PC-3 (cell line): ENCODE data around the gene TSHZ2. TPM values are rescaled to one million over a fixed set of nuclear protein-coding genes. Genes with fewer than 3 reads are reported as not detected.

Experiments
- ATAC-seq: fragments of 200-7000 bp; cut with Tn5 transposase; 2 replicates; pipeline ENCODE4 v1.9.1; 2020; ENCODE audit warnings: mild to moderate bottlenecking, moderate library complexity
- BruUV-seq: library from RNA; stranded (reverse); fragments of 400-500 nt; replicated peaks from 2 replicates; lab custom pipeline; 2021; lab: Mats Ljungman, UMichigan
- CTCF ChIA-PET: fragments of 300-600 bp; sonication (Branson Sonifier 250); formaldehyde crosslinking; loops from one replicate; lab custom pipeline; 2022; ENCODE audit warnings: antibody characterized with exemption; lab: Charles Lee
- POLR2A ChIA-PET: fragments of 300-600 bp; sonication (Branson Sonifier 250); formaldehyde crosslinking; loops from one replicate; lab custom pipeline; 2022; ENCODE audit warnings: antibody characterized with exemption; ENCODE audit not compliant: unreplicated experiment; lab: Charles Lee
- DNase-seq: peaks from one replicate; pipeline ENCODE4 v3.0.0-alpha.2; 2015
- H2AFZ ChIP-seq: fragments of 300-600 bp; sonication (generic); 2 replicates; pipeline ENCODE4 v1.6.0; 2016; ENCODE audit warnings: antibody characterized with exemption, low read length
- H3F3A ChIP-seq: fragments of 300-600 bp; sonication (generic); one replicate; pipeline ENCODE4 v1.6.0; 2017; ENCODE audit warnings: antibody characterized with exemption, low read length, control low read depth, mild to moderate bottlenecking; ENCODE audit not compliant: unreplicated experiment
- H3K27ac ChIP-seq: fragments of 300-600 bp; sonication (generic); 2 replicates; pipeline ENCODE4 v1.5.1; 2016; ENCODE audit warnings: mild to moderate bottlenecking, low read length
- H3K27me3 ChIP-seq: fragments of 300-600 bp; sonication (generic); 2 replicates; pipeline ENCODE4 v1.6.1; 2016; ENCODE audit warnings: low read length, mixed read lengths
- H3K36me3 ChIP-seq: fragments of 300-600 bp; sonication (generic); 2 replicates; pipeline ENCODE4 v1.6.1; 2016; ENCODE audit warnings: low read depth, mixed run types, low read length, mixed read lengths
- H3K4me1 ChIP-seq: fragments of 300-600 bp; sonication (generic); 2 replicates; pipeline ENCODE4 v1.5.1; 2016; ENCODE audit warnings: low read length; ENCODE audit not compliant: insufficient read depth
- H3K4me2 ChIP-seq: fragments of 300-600 bp; sonication (generic); 2 replicates; pipeline ENCODE4 v1.6.0; 2016; ENCODE audit warnings: low read length
- H3K4me3 ChIP-seq: fragments of 300-600 bp; sonication (generic); 2 replicates; pipeline ENCODE4 v1.5.1; 2016; ENCODE audit warnings: mild to moderate bottlenecking, low read length, mixed read lengths
- H3K79me2 ChIP-seq: fragments of 300-600 bp; sonication (generic); 2 replicates; pipeline ENCODE4 v1.6.1; 2017; ENCODE audit warnings: low read length, mixed read lengths
- H3K9ac ChIP-seq: fragments of 300-600 bp; sonication (generic); 2 replicates; pipeline ENCODE4 v1.6.0; 2016; ENCODE audit warnings: mild to moderate bottlenecking, low read length
- H3K9me2 ChIP-seq: fragments of 300-600 bp; sonication (generic); replicated peaks from 2 replicates; pipeline ENCODE4 v1.6.1; 2016; ENCODE audit warnings: mixed run types, low read length, mixed read lengths
- H3K9me3 ChIP-seq: fragments of 300-600 bp; sonication (generic); 2 replicates; pipeline ENCODE4 v1.6.1; 2016; ENCODE audit warnings: low read length, mixed read lengths
- H4K20me1 ChIP-seq: fragments of 300-600 bp; sonication (generic); 2 replicates; pipeline ENCODE4 v1.6.1; 2016; ENCODE audit warnings: low read length, mixed read lengths
- EZH2 ChIP-seq: fragments of 300-600 bp; sonication (generic); IDR thresholded peaks from one replicate; pipeline ENCODE4 v1.6.1; 2017; ENCODE audit warnings: antibody characterized with exemption, mild to moderate bottlenecking, low read length; ENCODE audit not compliant: unreplicated experiment
- EZH2phosphoT487 ChIP-seq: fragments of 300-600 bp; sonication (generic); IDR thresholded peaks from 2 replicates; pipeline ENCODE4 v1.6.1; 2018; ENCODE audit warnings: mild to moderate bottlenecking, antibody characterized with exemption, low read length, borderline replicate concordance
- intact Hi-C: fragments of 100-400 bp; cut with micrococcal nuclease; formaldehyde crosslinking; loops from 2 replicates; pipeline ENCODE4 v1.9.0; 2023
- total RNA-seq: library from RNA; depleted of rRNA; stranded (reverse); fragments of >200 nt; gene quantifications from 2 replicates; pipeline ENCODE4 v1.2.3, GENCODE V29; 2014
- TF ChIP-seq, protein P1 (sequence below): fragments of 300-600 bp; sonication (generic); conservative IDR thresholded peaks from 2 replicates; pipeline ENCODE4 v1.5.1; 2017; ENCODE audit warnings: antibody characterized with exemption, low read depth, mild to moderate bottlenecking, low read length

Gene TSHZ2
- total RNA-seq, 1 experiment from 2014 or later, result not detected

GRCh38 chr20:53274365-53274764 is 302.2 kb downstream of the TSHZ2 start:
- ChIA-PET CTCF (interaction anchor here (0.6 kb wide), 1 partner anchor 718 kb away, joined by 3 read pairs; no protein-coding TSS in a partner anchor), POLR2A (no interaction called here)
- no peak overlapping the region for H3K4me3 ChIP-seq
- no peaks in the 10 kb centered on the region for H3K36me3 ChIP-seq
- H3K4me1 ChIP-seq, result no peaks in the 10 kb centered on the region
- H3K27ac ChIP-seq, result no peak overlapping the region
- no peaks in the 10 kb centered on the region for H3K79me2 ChIP-seq
- H3K4me2 ChIP-seq, result no peak overlapping the region
- H3K9ac ChIP-seq, result no peak overlapping the region
- H3K9me2 ChIP-seq, result no peaks in the 10 kb centered on the region
- DNase-seq (no peak), ATAC-seq (no peak)
- intact Hi-C loops, result no loop called here
- TF ChIP-seq, protein P1, sequence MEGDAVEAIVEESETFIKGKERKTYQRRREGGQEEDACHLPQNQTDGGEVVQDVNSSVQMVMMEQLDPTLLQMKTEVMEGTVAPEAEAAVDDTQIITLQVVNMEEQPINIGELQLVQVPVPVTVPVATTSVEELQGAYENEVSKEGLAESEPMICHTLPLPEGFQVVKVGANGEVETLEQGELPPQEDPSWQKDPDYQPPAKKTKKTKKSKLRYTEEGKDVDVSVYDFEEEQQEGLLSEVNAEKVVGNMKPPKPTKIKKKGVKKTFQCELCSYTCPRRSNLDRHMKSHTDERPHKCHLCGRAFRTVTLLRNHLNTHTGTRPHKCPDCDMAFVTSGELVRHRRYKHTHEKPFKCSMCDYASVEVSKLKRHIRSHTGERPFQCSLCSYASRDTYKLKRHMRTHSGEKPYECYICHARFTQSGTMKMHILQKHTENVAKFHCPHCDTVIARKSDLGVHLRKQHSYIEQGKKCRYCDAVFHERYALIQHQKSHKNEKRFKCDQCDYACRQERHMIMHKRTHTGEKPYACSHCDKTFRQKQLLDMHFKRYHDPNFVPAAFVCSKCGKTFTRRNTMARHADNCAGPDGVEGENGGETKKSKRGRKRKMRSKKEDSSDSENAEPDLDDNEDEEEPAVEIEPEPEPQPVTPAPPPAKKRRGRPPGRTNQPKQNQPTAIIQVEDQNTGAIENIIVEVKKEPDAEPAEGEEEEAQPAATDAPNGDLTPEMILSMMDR, result no peak
- no peak for TF ChIP-seq EZH2
- TF ChIP-seq EZH2phosphoT487, result no peak
- H2AFZ ChIP-seq, result no peak overlapping the region
- H3K9me3 ChIP-seq, result no peaks in the 10 kb centered on the region
- H3K27me3 ChIP-seq, result peaks cover 68% of the 10 kb centered on the region
- no peaks in the 10 kb centered on the region for H3F3A ChIP-seq
- H4K20me1 ChIP-seq, result no peaks in the 10 kb centered on the region
- no TSS peak for BruUV-seq

- intact Hi-C loops, result no loop called here
- H3K4me1 ChIP-seq, result no peaks in the 10 kb centered on the region
- no peaks in the 10 kb centered on the region for H3K36me3 ChIP-seq
- H4K20me1 ChIP-seq, result no peaks in the 10 kb centered on the region
- no peak overlapping the region for H3K4me2 ChIP-seq
- H3K9me3 ChIP-seq, result no peaks in the 10 kb centered on the region
- H3K9me2 ChIP-seq, result no peaks in the 10 kb centered on the region
- H3K27me3 ChIP-seq, result peaks cover 67% of the 10 kb centered on the region
- H3K27ac ChIP-seq, result no peak overlapping the region
- H3K4me3 ChIP-seq, result no peak overlapping the region
- no peak for DNase-seq
- H3F3A ChIP-seq, result no peaks in the 10 kb centered on the region
- ATAC-seq, result no peak
- H2AFZ ChIP-seq, result no peak overlapping the region
- BruUV-seq, result no TSS peak
- ChIA-PET CTCF (interaction anchor here (0.6 kb wide), 1 partner anchor 717 kb away, joined by 3 read pairs; no protein-coding TSS in a partner anchor), POLR2A (no interaction called here)
- H3K9ac ChIP-seq, result no peak overlapping the region
- no peaks in the 10 kb centered on the region for H3K79me2 ChIP-seq
- no peak for TF ChIP-seq EZH2
- no peak for TF ChIP-seq EZH2phosphoT487
- TF ChIP-seq, protein P1, result no peak
Observed at GRCh38 chr20:53274807-53275206, 302.6 kb downstream of the TSHZ2 start.

- intact Hi-C loops, result no loop called here
- peaks cover 55% of the 10 kb centered on the region for H3K27me3 ChIP-seq
- no peaks in the 10 kb centered on the region for H3K36me3 ChIP-seq
- no peak overlapping the region for H3K27ac ChIP-seq
- H3K4me2 ChIP-seq, result no peak overlapping the region
- no peaks in the 10 kb centered on the region for H3F3A ChIP-seq
- CTCF ChIA-PET, result no interaction called here
- no peaks in the 10 kb centered on the region for H3K9me2 ChIP-seq
- DNase-seq (no peak), ATAC-seq (no peak)
- H3K4me3 ChIP-seq, result no peak overlapping the region
- TF ChIP-seq, protein P1, result no peak
- TF ChIP-seq EZH2, result no peak
- TF ChIP-seq EZH2phosphoT487, result no peak
- no TSS peak for BruUV-seq
- no peaks in the 10 kb centered on the region for H3K4me1 ChIP-seq
- no peaks in the 10 kb centered on the region for H3K79me2 ChIP-seq
- H3K9me3 ChIP-seq, result no peaks in the 10 kb centered on the region
- POLR2A ChIA-PET, result no interaction called here
- no peaks in the 10 kb centered on the region for H4K20me1 ChIP-seq
- H2AFZ ChIP-seq, result no peak overlapping the region
- H3K9ac ChIP-seq, result no peak overlapping the region
Observed at GRCh38 chr20:53276143-53276542, 304.0 kb downstream of the TSHZ2 start.
